Prostate gland (tissue), 2 donors: ENCODE results near the gene TCF7L1. TPM values are rescaled to one million over a fixed set of nuclear protein-coding genes. Genes with fewer than 3 reads are reported as not detected.

ENCODE experiments used
- DNase-seq: peaks from one replicate; pipeline ENCODE4 v3.0.0-alpha.2; 2019; ENCODE audit warnings: low spot score
- H3K27ac ChIP-seq, 2 donors: fragments of 200-600 bp; sonication (generic); 2 replicates each; pipeline ENCODE4 v1.5.1; 2017 to 2019
- H3K27me3 ChIP-seq: fragments of 200-600 bp; sonication (generic); replicated peaks from 2 replicates; pipeline ENCODE4 v1.5.1; 2019; ENCODE audit not compliant: insufficient read depth
- H3K36me3 ChIP-seq, 2 donors: fragments of 200-600 bp; sonication (generic); 1 replicate in 1 of 2; 2 replicates in 1 of 2; pipeline versions ENCODE4 v1.5.1 to v1.8.1; 2017 to 2019
- H3K4me1 ChIP-seq: fragments of 200-600 bp; sonication (generic); replicated peaks from 2 replicates; pipeline ENCODE4 v1.5.1; 2019
- H3K4me3 ChIP-seq, 2 donors: fragments of 200-600 bp; sonication (generic); 2 replicates each; pipeline ENCODE4 v1.5.1; 2017 to 2019
- H3K9me3 ChIP-seq: fragments of 200-600 bp; sonication (generic); 2 replicates; pipeline ENCODE4 v1.5.1; 2017
- POLR2A ChIP-seq: fragments of 450-650 bp; IDR thresholded peaks from one replicate; pipeline ENCODE4 v1.6.1; 2016; ENCODE audit warnings: antibody characterized with exemption, mild to moderate bottlenecking
- POLR2AphosphoS5 ChIP-seq: sonication (generic); formaldehyde crosslinking; IDR thresholded peaks from one replicate; pipeline ENCODE4 v1.6.1; 2017; ENCODE audit warnings: antibody characterized with exemption
- WGBS: methylation state at CpG from one replicate; pipeline ENCODE4 v1.1.5; 2018; 5-methylcytosine and 5-hydroxymethylcytosine counted together
- intact Hi-C: fragments of 100-400 bp; cut with DNase I; formaldehyde crosslinking; loops from one replicate; pipeline ENCODE4 v1.14.2; 2022
- total RNA-seq, 2 donors: library from RNA; depleted of rRNA; stranded (reverse); fragments of >200 nt; gene quantifications; one replicate each; pipeline ENCODE4 v1.1.0, GENCODE V29; 2016
- TF ChIP-seq, protein P1 (sequence below), 4 experiments: fragments of 200-600 bp in 2 of 4; fragments of 450-650 bp in 2 of 4; sonication (generic) in 2 of 4; IDR thresholded peaks; 1 replicate in 3 of 4; 2 replicates in 1 of 4; pipeline ENCODE4 v1.5.1; 2016 to 2019; ENCODE audit warnings: antibody characterized with exemption in 4 of 4, mild to moderate bottlenecking in 2 of 4, moderate library complexity in 2 of 4

The TCF7L1 gene
- total RNA-seq, 2 donors from 2014 or later = 2.6 to 7.0 TPM

DNA sequence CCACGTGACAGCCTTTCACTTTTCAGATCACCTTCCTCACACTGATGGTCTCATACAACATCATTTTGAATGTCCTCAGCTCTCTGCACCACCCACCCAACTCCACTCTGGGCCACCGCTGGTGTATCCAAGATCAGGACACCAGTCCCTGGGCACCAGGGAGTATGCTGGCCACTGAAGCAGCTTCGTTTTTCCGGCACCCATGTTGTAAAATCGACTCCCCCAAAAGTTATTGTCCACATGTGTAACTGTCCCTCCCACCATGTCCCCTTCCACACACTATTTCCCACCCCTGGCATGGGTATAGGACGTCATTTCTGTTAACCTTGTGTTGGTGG is 98.2 kb downstream of the TCF7L1 start:
- Histone ChIP-seq H3K4me3 (no peak overlapping the region), H3K27ac (no peak overlapping the region), H3K36me3 (no peaks in the 10 kb centered on the region), H3K9me3 (no peaks in the 10 kb centered on the region), H3K27me3 (no peaks in the 10 kb centered on the region), H3K4me1 (no peaks in the 10 kb centered on the region)
- WGBS = 80% methylated on average over 6 of the region's 6 CpGs
- TF ChIP-seq, protein P1, sequence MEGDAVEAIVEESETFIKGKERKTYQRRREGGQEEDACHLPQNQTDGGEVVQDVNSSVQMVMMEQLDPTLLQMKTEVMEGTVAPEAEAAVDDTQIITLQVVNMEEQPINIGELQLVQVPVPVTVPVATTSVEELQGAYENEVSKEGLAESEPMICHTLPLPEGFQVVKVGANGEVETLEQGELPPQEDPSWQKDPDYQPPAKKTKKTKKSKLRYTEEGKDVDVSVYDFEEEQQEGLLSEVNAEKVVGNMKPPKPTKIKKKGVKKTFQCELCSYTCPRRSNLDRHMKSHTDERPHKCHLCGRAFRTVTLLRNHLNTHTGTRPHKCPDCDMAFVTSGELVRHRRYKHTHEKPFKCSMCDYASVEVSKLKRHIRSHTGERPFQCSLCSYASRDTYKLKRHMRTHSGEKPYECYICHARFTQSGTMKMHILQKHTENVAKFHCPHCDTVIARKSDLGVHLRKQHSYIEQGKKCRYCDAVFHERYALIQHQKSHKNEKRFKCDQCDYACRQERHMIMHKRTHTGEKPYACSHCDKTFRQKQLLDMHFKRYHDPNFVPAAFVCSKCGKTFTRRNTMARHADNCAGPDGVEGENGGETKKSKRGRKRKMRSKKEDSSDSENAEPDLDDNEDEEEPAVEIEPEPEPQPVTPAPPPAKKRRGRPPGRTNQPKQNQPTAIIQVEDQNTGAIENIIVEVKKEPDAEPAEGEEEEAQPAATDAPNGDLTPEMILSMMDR (IDR thresholded peaks at IDR 0.05) = no peak
- TF ChIP-seq POLR2A (no peak), POLR2AphosphoS5 (no peak)
- DNase-seq = no peak
- intact Hi-C loops = no loop called here

DNA sequence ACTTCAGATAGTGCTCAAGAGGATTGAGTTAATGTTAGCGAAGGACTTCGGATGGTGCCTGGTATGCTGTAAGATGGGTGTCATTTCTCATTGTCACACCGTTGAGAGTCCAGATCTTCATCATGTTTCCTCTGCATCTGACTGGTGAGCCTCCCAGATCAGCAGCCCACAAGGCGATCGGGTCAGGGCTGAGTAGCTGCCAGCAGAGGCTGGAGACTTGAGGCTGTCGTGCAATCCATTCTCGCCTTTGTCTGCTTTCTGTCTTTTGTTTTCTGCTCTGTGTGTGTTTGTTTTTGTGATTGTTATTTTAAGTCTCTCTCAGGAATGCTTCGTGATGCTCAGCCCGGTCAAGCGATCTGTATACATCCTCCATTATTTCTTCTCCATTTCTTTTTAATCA is 98.8 kb downstream of the TCF7L1 start:
- 86% methylated on average over 10 of the region's 10 CpGs for WGBS
- intact Hi-C loops = no loop called here
- Histone ChIP-seq H3K9me3 (no peaks in the 10 kb centered on the region), H3K36me3 (no peaks in the 10 kb centered on the region), H3K27me3 (no peaks in the 10 kb centered on the region), H3K27ac (no peak overlapping the region), H3K4me1 (no peaks in the 10 kb centered on the region), H3K4me3 (no peak overlapping the region)
- TF ChIP-seq POLR2AphosphoS5 (no peak), POLR2A (no peak)
- TF ChIP-seq, protein P1 (IDR thresholded peaks at IDR 0.05) = no peak
- no peak for DNase-seq

DNA sequence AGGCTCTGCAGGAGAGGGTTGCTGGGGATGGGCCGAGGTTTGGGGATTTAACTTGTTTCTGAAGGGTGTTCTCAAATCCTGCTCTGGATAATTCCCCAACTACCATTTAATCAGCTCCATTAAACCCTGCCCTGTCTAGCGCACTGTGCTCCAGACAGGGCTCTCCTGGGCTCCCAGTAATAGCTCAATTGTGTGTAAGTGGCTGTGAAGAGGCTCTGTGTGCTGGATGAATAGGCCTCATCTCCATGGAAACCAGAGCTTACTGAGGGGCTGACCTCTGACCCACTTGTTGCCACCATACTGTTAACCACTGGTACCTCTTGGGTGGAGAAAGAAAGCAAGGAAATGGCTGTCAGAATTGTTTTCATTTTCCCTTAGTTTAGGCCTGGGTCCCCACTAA is 101.7 kb downstream of the TCF7L1 start:
- no peak for TF ChIP-seq POLR2A
- TF ChIP-seq, protein P1 (IDR thresholded peaks at IDR 0.05) = no peak
- TF ChIP-seq POLR2AphosphoS5 = no peak
- Histone ChIP-seq H3K9me3 (no peaks in the 10 kb centered on the region), H3K27me3 (no peaks in the 10 kb centered on the region), H3K4me3 (no peak overlapping the region), H3K36me3 (no peaks in the 10 kb centered on the region), H3K27ac (no peak overlapping the region), H3K4me1 (no peaks in the 10 kb centered on the region)
- WGBS = 87% methylated on average over 2 of the region's 2 CpGs
- no peak for DNase-seq
- intact Hi-C loops = no loop called here

DNA sequence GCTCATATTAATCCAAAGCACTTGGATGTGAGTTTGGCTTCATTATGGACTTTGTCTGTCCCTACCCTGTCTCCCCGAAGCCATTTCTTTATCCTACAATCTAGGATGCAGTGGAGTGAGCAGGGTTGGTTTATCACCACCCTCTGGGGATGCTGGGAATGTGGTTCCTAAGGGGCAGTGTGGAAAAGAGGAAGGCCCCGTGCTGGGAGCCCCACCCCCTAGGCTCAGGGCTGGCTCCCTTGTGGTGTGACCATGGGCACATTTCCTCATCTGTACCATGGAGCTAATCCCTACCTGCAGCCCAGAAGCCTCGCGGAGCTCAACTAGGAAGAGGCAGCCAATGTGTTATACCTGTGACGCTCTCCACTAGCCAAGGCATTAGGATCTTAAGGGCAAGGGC is 102.1 kb downstream of the TCF7L1 start:
- 79% methylated on average over 5 of the region's 5 CpGs for WGBS
- Histone ChIP-seq H3K36me3 (no peaks in the 10 kb centered on the region), H3K9me3 (no peaks in the 10 kb centered on the region), H3K4me3 (no peak overlapping the region), H3K4me1 (no peaks in the 10 kb centered on the region), H3K27ac (no peak overlapping the region), H3K27me3 (no peaks in the 10 kb centered on the region)
- intact Hi-C loops = no loop called here
- TF ChIP-seq, protein P1 (IDR thresholded peaks at IDR 0.05) = no peak
- TF ChIP-seq POLR2AphosphoS5 (no peak), POLR2A (no peak)
- no peak for DNase-seq

DNA sequence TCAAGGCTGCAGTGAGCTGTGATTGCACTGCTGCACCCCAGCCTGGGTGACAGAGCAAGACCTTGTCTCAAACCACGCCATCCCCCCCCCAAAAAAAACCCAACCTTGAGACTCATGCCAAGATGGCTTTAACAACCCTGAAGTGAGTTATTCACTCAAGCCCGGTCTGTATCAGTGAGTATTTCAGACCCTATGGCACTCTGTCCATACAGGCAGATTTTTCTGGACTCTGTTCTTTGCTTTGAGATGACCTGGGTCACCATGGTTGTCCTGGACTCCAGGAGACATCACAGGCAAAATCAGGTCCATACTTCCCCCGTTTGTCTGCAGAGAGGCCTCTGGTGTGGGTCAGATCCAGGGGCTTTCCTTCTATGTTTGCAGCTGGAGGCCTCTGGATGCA is 102.9 kb downstream of the TCF7L1 start:
- intact Hi-C loops = no loop called here
- H3K4me3 ChIP-seq = no peak overlapping the region
- TF ChIP-seq POLR2AphosphoS5 (no peak), POLR2A (no peak)
- TF ChIP-seq, protein P1 (IDR thresholded peaks at IDR 0.05) = no peak
- H3K27ac ChIP-seq = no peak overlapping the region
- H3K27me3 ChIP-seq = no peaks in the 10 kb centered on the region
- DNase-seq = no peak
- H3K36me3 ChIP-seq = no peaks in the 10 kb centered on the region
- WGBS = 98% methylated on average over 3 of the region's 3 CpGs
- no peaks in the 10 kb centered on the region for H3K9me3 ChIP-seq
- no peaks in the 10 kb centered on the region for H3K4me1 ChIP-seq
